Hepatic stellate cell (primary cell): ENCODE results near the gene ELMO2.
A peak's percentile ranks its signal among the peaks of the same experiment; 100 is the strongest.

Experiments
- DNase-seq: peaks from one replicate; pipeline ENCODE4 v3.0.0; 2011; ENCODE audit warnings: low spot score

ELMO2 gene

DNA sequence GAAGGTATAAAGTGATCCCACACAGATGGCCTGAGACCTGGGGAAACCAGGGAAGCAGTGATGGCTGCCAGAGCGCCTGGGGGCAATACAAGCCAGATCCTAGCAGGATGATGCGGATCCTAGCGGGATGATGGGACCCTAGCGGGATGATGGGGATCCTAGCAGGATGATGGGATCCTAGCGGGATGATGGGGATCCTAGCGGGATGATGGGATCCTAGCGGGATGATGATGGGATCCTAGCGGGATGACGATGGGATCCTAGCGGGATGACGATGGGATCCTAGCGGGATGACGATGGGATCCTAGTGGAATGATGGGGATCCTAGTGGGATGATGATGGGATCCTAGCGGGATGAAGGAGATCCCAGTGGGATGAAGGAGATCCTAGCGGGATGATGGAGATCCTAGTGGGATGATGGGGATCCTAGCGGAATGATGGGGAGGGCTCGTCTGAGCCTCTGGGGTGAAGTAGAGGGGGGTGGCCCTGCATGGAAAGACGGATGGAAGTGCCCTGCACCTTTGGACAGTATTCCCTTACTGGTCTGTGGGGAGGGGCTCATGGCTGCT is 54.0 kb downstream of the ELMO2 start:
- DNase-seq: no peak

DNA sequence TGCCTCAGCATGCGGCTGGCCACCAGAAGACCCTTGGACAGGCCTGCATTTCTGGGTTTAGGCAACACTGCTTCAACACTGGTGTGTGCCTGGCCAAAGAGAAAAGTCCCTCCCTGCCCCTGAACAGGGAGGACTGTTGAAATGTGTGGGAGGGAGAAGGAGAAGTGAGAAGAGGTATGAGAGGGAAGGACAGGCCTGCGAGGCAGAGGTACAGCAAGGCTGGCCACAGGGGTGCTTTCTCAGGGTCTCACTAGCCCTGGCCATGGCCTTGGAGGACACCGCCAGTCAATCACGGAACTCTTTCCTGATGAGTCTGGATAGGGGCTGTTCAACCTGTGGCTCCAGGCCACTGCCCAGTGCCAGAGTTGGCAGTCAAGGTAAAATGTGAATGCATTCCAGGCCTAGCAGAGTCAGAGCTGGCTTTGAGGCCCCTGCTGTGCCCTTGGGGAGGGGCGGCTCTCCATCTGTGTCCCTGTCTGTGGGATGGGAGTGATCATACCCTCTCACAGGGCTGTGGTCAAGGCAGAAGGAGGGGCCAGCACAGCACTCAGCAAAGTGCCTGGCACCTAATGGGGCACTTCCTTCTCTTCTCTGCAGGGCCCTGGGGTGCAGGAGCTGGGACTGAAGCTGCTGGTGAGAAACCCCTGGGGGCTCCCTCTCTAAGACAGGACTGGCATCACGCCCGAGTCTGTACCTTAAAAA is 54.9 kb downstream of the ELMO2 start:
- no peak for DNase-seq

DNA sequence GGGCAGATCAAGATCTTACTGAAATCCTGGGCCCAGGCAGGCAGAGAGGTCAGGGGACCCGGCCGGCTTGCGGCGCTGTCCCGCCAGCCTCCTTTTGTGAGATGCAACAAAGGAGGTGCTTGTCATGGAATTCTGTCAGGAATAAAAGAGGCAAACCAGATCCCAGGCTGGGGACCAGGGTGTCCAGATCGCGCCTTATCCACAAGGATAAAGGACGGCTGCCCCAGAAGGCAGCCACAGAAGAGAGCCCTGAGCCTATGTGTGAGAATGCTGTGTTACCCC is 55.5 kb downstream of the ELMO2 start:
- DNase-seq: no peak

DNA sequence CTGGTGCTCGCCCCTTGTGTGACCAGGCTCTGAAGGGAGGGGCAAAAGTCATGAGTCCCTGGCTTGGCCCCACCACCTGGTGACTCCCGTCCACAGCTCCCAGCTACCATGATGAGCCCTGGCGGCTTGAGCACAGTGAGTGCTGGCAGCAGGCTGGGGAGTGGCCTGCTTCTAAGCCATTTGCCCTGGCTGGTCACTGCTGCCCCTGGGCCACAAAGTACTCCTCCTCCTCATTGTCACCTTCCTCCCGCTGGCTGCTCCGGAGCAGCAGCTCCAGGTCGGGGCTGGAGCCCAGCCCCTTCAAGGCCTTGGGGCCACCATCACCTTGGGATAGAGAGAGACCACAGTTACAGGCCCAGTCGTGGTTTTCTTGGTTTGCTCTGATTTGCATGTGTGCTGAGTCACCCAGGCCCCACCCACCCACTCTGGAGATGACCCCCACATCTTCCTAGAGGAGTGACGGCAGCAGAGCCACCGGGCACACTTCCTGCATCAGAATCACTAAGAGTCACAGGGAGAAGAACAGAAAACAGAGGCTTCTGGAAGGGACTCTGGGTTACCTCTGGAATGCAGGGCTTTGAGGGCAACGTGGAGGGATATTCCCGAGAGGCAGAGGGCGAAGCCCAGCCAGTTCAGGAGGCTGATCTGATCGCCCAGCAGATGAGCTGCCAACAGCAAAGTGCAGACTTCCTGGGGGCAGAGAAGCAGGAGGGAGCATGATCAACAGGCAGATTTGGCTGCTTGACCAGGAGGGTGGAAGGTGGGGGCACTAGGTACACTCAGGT is 56.0 kb downstream of the ELMO2 start:
- DNase-seq: peak; percentile 93

DNA sequence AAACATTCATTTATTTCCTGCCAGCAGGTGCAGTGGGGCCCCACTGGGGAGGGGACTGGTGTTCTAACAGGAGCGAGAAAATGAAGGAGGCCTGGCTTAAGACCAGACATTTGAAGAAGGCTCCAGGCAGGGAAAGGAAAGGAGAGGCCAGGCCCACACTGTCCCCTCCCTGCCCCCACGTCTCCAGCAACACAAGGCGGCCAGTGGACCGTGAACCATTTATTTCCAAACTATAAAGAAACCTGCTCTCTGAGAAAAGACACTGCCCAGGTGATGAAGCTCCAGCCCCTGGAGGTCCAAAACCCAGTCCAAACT is 56.7 kb downstream of the ELMO2 start:
- DNase-seq: no peak

DNA sequence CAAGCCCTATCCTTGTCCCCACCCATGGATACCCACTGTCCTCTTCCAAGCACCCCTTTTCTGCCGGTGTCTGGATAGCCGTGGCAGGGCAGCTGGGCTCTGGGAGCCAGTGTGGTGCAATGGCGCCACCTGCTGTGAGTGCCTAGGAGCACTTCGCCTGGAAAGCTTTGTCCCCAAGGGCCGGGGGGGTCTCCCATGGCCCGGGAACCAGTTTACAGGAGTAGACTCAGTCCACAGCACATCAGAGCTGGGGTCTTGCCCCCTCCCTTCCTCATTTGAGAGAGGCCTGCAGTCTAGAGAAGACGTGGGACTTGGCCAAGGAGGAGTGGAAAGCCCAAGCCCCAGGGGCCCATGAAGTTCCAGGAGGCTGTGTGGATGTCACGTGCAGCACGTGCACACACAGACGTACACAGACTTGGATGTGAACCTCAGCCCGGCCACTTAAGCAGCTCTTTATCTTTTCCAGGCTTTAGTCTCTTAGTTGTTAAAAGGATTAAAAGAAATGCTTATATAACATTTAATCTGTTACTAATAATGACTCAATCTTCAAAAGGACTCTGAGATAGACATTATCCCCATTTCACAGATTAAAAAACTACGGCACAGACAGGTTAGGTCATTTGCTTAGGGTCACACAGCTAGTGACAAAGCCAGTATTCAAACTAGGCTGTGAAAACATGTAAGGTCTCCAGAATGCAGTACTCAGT is 57.2 kb downstream of the ELMO2 start:
- DNase-seq: peak; percentile 70

DNA sequence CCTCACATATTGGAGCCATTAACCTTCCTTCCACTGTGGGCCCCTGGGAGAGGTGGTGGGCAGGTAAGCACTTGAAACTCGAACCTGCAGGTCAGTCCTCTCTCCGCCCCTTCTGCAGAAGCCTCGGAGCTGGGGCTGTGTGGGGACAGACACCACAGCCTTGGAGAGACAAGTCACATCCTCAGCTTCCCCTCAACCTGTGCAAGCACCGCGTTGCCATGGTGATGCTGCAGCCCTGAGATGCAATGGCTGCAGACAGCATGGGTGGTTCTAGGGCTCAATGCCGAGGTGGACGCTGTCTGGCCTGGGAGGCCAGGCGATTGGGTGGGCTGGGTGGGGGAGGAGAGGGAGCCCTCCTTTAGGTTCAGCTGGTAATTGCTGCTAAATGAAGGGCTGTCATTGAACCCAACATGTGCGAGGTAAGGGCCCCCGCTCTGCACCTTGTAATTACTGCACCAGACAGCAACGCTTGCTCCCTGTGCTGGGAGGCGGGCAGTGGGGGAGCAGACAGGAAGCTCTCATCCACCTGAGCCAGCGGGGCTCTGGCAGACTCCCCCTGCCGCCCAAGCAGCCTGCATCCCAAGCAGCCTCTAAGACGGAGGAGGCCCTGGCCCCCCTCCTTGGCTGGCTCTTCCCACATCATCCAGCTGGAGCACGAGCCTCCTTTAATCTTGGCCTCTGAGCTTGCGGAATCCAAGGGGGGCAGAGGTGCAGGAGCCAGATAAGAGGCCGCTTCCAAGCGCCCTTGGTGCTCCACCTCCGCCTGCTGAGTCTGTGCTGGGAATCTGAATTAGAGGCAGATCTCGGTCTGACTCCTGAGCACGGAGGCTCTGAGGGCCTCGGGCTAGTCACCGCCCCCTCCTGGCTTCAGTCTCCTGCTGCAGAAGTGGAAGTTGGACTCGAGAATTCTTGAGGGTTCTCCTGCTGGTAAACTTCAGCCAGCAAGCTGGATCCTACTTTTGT is 58.3 kb downstream of the ELMO2 start:
- no peak for DNase-seq

DNA sequence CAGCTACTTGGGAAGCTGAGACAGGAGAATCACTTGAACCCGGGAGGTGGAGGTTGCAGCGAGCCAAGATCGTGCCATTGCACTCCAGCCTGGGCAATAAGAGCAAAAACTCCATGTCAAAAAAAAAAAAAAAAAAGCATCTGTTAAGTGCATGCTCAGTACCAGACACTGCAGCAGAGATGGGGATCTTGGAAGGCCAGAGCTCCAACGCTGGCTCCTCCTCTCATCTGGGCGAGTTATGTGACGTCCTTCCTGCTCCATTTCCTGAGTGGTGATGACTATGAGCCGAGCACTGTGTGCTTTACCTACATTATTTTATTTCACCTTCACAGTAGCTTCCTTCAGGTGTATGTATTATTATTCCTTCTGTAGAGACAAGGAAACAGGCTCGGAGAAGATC is 59.6 kb downstream of the ELMO2 start:
- no peak for DNase-seq

DNA sequence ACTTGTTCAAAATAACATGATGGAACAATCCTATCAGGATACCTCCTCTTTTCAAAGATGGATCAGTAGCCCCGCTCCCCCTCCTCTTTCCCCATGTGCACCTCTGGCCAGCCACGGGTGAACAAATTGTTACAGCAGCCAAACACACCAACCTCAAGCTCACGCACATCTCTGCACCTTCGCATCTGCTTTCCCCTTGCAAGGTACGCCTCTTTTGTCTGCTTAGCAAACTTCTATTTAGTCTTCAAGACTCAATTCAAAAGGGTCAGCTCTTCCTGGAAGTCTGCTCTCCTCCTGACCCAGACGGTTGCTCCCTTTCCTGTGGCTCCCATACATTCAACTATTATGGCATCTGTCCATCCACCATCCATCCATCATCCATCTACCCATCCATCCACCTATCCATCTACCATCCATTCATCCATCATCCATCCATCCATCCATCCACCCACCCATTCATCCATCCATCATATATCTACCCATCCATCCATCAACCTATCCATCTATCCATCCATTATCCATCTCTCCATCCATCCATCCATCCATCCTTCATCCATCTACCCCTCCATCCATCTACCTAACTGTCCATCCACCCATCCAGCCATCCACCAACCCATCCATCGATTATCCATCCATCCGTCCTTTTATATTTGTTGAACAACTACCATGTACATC is 61.8 kb downstream of the ELMO2 start:
- no peak for DNase-seq

DNA sequence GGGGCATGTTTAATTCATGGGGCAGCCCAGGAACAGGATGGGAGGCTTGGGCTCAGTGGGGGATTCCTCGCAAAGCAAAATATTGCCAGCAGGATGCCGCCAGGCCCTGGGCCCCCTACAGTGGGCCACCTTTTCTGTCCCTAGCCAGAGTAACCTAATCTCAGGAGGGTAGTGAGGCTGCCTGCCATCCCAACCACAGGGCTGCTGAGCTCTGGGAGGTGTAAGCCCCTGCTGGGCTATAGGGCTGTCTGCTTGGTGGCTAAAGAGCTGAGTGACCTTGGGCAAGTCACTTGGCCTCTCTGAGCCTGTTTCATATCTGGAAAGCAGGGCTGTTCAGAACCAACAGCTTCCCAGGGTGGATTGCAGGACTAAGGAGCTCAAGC is 62.4 kb downstream of the ELMO2 start:
- no peak for DNase-seq

DNA sequence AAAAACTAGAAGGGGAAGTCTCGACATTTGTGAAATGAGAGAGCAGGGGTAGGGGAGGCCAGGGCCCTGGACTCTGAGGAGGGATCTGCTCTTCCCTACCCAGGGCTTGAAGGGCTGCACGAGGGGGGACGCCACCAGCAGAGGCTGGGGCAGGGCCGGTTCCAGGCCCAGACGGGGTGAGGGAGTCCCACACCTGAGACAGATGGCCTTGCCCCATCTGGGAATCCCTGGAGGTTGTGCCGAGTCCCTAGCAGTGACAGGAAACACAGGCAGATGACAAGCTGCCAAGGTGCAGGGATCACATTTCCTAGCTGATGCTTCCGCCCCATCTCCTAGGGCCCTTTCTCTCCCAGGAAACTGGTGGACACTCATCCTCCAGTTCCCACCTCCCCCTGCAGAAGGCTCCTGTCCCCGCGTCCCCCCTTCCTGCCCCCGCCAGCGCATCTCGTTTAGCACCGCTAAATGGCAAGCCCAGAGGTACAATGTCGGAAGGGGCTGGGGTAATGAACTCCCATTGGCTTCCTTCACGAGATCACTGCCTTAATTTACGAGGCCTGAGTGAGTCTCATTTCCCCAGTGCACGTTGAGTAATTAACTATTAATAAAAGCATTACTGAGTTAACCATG is 63.0 kb downstream of the ELMO2 start:
- DNase-seq: no peak

DNA sequence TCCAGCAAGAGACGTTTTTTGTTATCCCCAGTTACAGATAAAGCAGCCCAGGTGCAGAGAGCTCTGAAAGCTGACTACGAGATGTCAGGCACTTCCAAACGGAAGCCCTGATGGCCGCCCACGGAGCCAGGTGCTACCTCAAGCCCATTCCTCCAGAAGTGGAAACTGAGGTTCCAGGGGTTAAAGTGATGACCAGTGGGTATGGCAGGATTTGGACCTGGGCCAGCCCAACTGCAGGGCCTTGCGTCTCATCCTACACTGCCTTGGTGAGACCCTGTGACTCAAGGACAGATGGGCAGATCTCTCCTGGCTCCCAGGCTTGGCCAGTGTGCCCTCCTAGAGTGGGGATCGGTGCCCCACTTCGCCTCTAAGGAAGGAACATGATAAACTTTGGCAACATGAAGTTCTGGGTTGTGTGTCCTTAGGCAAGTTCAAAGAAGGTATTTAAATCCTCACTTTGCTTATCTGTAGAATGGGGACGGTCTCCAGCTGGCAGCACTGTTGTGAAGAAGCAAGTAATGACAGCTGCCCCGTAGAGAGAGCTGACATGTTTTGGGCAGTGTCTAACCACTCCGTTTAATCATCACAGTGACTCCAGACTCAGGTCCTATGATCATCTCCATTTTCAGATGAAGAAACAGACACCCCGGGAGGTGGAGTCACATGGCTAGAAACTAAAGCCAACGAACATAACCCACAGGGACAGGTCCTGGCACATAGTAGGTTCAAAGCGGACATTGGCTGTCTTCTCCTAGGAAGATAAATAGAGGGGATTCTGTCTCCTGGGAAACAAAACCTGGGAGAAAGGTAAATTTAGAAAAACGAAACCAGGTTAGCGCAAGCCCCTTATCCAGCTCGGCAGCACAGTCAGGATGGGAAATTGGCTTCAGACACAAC is 63.7 kb downstream of the ELMO2 start:
- DNase-seq: no peak

DNA sequence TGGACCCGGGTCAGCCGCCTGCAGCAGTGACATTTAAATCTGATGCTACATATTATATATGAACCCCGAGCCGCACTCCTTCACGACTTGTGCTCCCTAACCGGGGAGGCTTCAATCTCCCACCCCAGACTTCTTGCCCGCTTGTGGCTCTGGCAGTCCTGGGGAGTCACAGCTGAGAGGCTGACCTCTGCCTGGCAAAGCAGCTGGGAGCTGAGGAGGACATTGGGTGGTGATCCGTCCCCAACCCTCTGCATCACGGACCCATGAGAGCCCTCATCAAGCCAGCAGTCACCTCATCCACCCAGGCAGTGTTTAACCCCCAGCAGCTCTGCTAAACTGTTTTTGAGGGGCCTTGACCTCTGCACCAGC is 64.4 kb downstream of the ELMO2 start:
- no peak for DNase-seq

DNA sequence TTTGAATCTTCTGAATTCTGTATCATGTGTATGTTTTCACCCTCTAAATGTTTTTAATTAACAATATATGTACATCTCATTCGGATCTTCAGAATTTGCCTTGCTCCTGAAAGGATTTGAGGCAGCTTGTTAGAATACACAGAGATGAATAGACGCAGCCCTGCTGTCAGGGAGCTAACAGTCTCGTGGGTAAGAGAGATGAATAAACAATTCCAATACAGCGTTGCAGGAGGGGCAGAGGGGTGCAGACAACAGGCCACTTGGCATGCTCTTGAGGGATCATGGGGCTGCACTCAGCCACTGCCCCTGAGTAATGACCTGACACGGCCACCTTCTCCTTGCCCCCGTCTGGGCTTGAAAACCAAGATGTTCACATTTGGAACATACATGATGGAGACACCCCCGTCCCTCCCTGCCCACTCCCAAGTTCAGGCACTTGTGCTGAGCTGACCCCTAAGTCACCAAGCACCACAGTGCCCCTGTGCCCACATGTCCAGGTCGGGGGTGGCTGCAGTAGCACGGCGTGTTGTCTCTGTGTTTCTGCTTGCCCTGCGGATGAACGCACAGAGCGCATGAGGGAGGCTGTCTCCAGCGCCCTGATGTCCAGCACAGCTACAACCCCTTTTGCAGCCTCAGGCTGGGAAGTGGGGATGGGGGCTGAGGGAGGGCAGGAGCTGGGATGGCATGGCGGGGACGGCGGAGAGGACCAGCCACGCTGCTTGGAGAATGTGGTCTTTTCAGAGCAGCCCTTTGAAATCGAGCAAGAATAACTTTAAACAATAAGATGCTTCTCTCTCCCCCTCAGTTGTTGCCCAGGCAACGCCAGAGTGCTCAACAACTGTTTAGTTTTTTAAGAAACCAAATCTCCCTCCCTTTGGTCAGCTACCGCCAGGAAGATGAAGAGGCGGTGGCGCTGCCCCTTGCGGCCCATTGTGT is 65.1 kb downstream of the ELMO2 start:
- DNase-seq: no peak

DNA sequence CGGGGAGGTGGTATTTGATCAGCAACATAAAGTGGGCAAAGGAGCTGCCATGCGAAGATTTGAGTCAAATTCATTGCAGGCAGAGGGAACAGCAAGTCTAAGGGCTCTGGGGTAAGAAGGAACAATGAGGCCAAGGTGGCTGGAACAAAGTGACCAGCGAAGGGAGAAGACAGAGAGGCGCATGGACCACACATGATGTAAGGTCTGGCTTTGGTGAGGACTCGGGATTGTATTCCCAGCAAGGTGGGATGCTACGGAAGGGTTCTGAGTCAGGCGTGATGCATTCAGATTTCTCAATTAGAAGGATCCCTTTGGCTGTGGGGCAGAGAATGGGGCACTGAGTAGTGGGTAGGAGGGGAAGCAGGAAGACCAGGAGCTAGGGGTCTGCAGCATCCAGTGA is 67.4 kb downstream of the ELMO2 start:
- DNase-seq: no peak

DNA sequence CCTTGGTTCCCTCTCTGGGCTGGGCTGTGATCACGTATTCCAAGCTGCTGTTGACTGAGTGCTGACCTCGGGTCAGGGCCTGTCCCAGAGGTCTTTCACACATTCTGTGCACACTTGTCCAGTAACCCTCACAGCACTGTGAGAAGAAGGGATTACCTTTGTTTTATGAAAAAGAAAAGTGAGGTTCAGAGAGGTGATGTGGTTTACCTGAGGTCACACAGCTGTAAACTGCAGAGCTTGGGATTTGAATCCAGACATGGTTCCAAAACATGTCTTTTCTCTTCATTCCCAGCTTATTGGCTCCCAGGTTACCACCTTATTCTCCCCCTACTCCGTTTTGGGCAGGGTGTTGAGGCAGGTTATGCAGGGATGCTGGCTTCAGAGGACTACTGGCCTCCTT is 69.7 kb downstream of the ELMO2 start:
- DNase-seq: no peak

DNA sequence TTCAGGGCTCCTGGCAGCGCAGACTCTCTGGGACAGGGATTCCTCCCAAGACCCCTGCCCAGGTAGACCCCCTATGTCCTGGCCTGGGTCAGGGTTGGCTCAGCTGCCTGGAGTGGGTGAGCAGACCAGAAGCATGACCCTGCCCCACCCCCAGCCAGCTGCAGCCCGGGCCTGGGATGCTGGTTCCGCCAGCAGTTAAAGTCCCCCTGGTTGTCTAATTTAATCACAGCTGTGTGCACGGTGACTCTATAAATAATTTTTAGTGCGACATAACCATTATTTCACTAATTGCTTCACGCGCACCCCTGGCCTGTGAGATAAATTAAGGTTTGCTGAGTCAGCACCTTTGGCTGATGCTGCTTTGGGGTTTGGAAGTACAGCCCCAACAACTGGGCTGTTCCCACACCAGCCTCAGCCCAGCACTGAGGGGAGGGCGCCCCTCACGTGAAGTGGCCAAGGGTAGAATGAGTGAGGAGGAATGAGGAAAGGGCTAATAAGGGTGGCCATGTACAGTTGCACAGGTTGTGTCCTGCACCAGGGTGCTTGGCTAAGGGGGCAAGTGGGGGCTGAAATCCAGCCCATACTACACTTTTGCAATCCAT is 72.0 kb downstream of the ELMO2 start:
- DNase-seq: no peak

DNA sequence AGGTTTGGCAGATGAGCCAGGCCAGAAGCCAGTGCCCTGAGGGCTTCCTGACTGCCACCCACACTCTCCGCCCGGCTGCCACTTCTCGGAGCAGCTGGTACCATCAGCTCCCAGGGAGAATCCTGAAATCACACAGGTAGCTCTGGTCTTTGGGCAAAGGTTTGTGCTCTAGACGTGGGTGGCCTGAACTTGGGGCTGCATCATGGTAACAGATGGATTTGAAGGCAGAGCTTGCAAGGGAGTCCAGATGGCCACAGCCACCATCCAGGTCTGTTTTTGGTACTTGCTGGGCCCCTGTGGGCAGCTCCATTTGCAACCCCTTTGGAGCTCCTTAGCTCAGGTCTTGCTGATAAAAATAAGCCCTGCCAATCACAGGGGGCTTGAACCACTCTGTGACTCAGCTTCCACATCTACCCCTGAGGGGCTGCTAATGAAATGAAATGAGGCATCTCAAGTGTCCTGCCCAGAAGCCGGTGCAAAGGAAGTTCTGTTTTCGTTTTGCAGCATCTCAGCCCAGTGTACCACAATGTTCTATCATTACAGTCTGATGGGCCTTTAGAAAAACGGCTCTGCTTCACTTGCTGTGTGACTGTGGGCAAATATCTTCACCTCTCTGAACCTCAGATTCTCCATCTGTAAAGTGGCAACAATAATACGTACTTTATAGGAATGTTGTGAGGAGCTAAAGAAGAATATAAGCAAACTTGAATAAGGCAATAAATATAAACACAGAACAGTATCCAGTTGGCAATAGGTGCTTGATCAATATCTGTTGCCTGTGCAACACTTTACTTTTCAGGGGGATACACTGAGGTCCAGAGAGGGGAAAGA is 73.0 kb downstream of the ELMO2 start:
- no peak for DNase-seq
